Cardiac fibroblast (primary cell): ENCODE measurements around the gene ALOX15.
A peak's percentile ranks its signal among the peaks of the same experiment; 100 is the strongest.
"Not testable (repeated sequence)": the region's sequence is repeated elsewhere in the genome, so short reads cannot be mapped to it uniquely, and the experiment has no call there.

Experiments
- DNase-seq, 2 donors: peaks; one replicate each; pipeline versions ENCODE4 v3.0.0 to v3.0.0-alpha.2; 2010; ENCODE audit warnings: low read depth in 2 of 2
- H3K4me3 ChIP-seq, 2 donors: replicated peaks in 1 of 2; 1 replicate in 1 of 2; 2 replicates in 1 of 2; pipeline ENCODE4 v1.5.1; 2011; ENCODE audit warnings: low read depth in 2 of 2, low read length in 2 of 2, mild to moderate bottlenecking in 2 of 2, moderate library complexity in 1 of 2
- CTCF ChIP-seq: IDR thresholded peaks from one replicate; pipeline ENCODE4 v1.5.1; 2011; ENCODE audit warnings: low read depth, mild to moderate bottlenecking, low read length, inconsistent platforms

Gene ALOX15

GRCh38 chr17:4641297-4642195, at the start of gene ALOX15:
ALOX15 (minus strand) TSS chr17:4641678; CDS start chr17:4641651, 27 bp downstream.
- no peak for DNase-seq
- no peak for TF ChIP-seq CTCF
- H3K4me3 ChIP-seq, result no peak within 1 kb of the TSS

- H3K4me3 ChIP-seq, result no peak overlapping the region
- TF ChIP-seq CTCF, result no peak
- no peak for DNase-seq
These were observed 49.3 kb upstream of the ALOX15 start for GRCh38 chr17:4690745-4691144.

GRCh38 chr17:4689872-4690271, 48.4 kb upstream of the ALOX15 start:
- DNase-seq, H3K4me3 ChIP-seq: not testable (repeated sequence)

GRCh38 chr17:4683739-4684138, 42.3 kb upstream of the ALOX15 start:
- peak in 1 of 2 donors; percentile 24 for DNase-seq
- not testable (repeated sequence) for H3K4me3 ChIP-seq

- DNase-seq, result peak; percentile 38 to 63
- no peak overlapping the region for H3K4me3 ChIP-seq
- no peak for TF ChIP-seq CTCF
These were observed 38.2 kb upstream of the ALOX15 start for GRCh38 chr17:4679658-4680057.

- TF ChIP-seq CTCF, result no peak
- peak; percentile 72 to 91 for DNase-seq
- no peak overlapping the region for H3K4me3 ChIP-seq
These were observed 37.1 kb upstream of the ALOX15 start for GRCh38 chr17:4678448-4679026.

GRCh38 chr17:4676791-4677190, 35.3 kb upstream of the ALOX15 start:
- TF ChIP-seq CTCF, result no peak
- H3K4me3 ChIP-seq, result no peak overlapping the region
- DNase-seq, result no peak

GRCh38 chr17:4675791-4676190, 34.3 kb upstream of the ALOX15 start:
- no peak for DNase-seq
- H3K4me3 ChIP-seq, result no peak overlapping the region
- TF ChIP-seq CTCF, result no peak
